Spleen (tissue), 11 donors: ENCODE measurements around the gene PBRM1. TPM values are rescaled to one million over a fixed set of nuclear protein-coding genes. Genes with fewer than 3 reads are reported as not detected.

ENCODE experiments used
- DNase-seq: peaks from one replicate; pipeline ENCODE4 v3.0.0-alpha.2; 2020
- H3K27ac ChIP-seq, 8 donors: fragments of 200-600 bp; sonication (generic) in 7 of 8; 1 replicate in 4 of 8; 2 replicates in 4 of 8; pipeline versions ENCODE4 v1.5.0 to v1.8.0; 2016 to 2021; ENCODE audit warnings: inconsistent platforms in 4 of 8, mild to moderate bottlenecking in 4 of 8, moderate library complexity in 1 of 8
- H3K27me3 ChIP-seq, 7 donors: fragments of 200-600 bp; sonication (generic) in 6 of 7; replicated peaks in 1 of 7; 1 replicate in 4 of 7; 2 replicates in 3 of 7; pipeline versions ENCODE4 v1.5.0 to v1.8.0; 2016 to 2021; ENCODE audit warnings: inconsistent platforms in 3 of 7, mild to moderate bottlenecking in 1 of 7
- H3K36me3 ChIP-seq, 6 donors: fragments of 200-600 bp; sonication (generic) in 5 of 6; 1 replicate in 4 of 6; 2 replicates in 2 of 6; pipeline versions ENCODE4 v1.5.0 to v1.8.0; 2016 to 2021; ENCODE audit warnings: inconsistent platforms in 2 of 6
- H3K4me1 ChIP-seq, 6 donors: fragments of 200-600 bp; sonication (generic) in 5 of 6; 1 replicate in 3 of 6; 2 replicates in 3 of 6; pipeline versions ENCODE4 v1.5.0 to v1.8.0; 2016 to 2021; ENCODE audit warnings: inconsistent platforms in 3 of 6
- H3K4me3 ChIP-seq, 8 donors: fragments of 200-600 bp; sonication (generic) in 7 of 8; 1 replicate in 4 of 8; 2 replicates in 4 of 8; pipeline versions ENCODE4 v1.5.0 to v1.8.0; 2016 to 2021; ENCODE audit warnings: inconsistent platforms in 4 of 8, mild to moderate bottlenecking in 4 of 8, moderate library complexity in 2 of 8
- H3K9me3 ChIP-seq, 8 donors: fragments of 200-600 bp; sonication (generic) in 7 of 8; 1 replicate in 4 of 8; 2 replicates in 4 of 8; pipeline versions ENCODE4 v1.5.0 to v1.8.0; 2016 to 2021; ENCODE audit warnings: inconsistent platforms in 4 of 8
- POLR2A ChIP-seq, 3 donors: fragments of 450-650 bp; IDR thresholded peaks; one replicate each; pipeline ENCODE4 v1.5.1; 2017; ENCODE audit warnings: antibody characterized with exemption in 3 of 3, mild to moderate bottlenecking in 1 of 3
- POLR2AphosphoS5 ChIP-seq, 3 donors: sonication (generic); formaldehyde crosslinking; IDR thresholded peaks; one replicate each; pipeline ENCODE4 v1.5.1; 2017; ENCODE audit warnings: antibody characterized with exemption in 3 of 3
- WGBS, 5 donors: extraction: QIAGEN DNeasy Blood & Tissue Kit in 3 of 5; methylation state at CpG; one replicate each; pipeline versions ENCODE4 v1.1.5 to v1.1.7; 2013 to 2018; 5-methylcytosine and 5-hydroxymethylcytosine counted together
- intact Hi-C: fragments of 100-400 bp; cut with DNase I; formaldehyde crosslinking; loops from one replicate; pipeline ENCODE4 v1.15.0; 2023; ENCODE audit warnings: low total_unique reads
- polyA plus RNA-seq, 3 donors: library from polyadenylated mRNA; stranded (reverse); fragments of 200-250 nt; gene quantifications; one replicate each; pipeline ENCODE4 v1.2.1, GENCODE V29; 2013
- total RNA-seq, 7 donors: library from RNA; depleted of rRNA in 3 of 7; stranded (reverse); fragments of >200 nt in 3 of 7; fragmentation: NEBNext Ultra II Directional in 4 of 7; extraction: Animal tissue kit (Norgen Biotek cat#: 25700) in 4 of 7; gene quantifications; one replicate each; pipeline versions ENCODE4 v1.1.0 to v1.2.1, GENCODE V29; 2016 to 2021
- TF ChIP-seq, protein P1 (sequence below), 11 experiments: fragments of 200-600 bp in 7 of 11; fragments of 450-650 bp in 4 of 11; sonication (generic) in 4 of 11; IDR thresholded peaks in 8 of 11; conservative IDR thresholded peaks in 3 of 11; 1 replicate in 7 of 11; 2 replicates in 4 of 11; pipeline versions ENCODE4 v1.4.0 to v1.8.0; 2016 to 2021; ENCODE audit warnings: antibody characterized with exemption in 11 of 11, inconsistent platforms in 4 of 11, mild to moderate bottlenecking in 1 of 11
- donor health status: healthy with polysubstance abuse.
- donor health status: DM: no; HTN: no; CAD: no; lungs with moderate emphysema.
- donor health status: DM: no; HTN: no; CAD: no.
- donor health status: Bipolar disorder and iron deficiency.
- donor health status: healthy.
- donor health status: DM: no; HTN: no; CAD: no.
- donor health status: DM: yes; HTN: yes; CAD: no.

PBRM1 gene
- total and polyA plus RNA-seq, 10 donors, result 5.7 to 125 (median 69.5) TPM

DNA sequence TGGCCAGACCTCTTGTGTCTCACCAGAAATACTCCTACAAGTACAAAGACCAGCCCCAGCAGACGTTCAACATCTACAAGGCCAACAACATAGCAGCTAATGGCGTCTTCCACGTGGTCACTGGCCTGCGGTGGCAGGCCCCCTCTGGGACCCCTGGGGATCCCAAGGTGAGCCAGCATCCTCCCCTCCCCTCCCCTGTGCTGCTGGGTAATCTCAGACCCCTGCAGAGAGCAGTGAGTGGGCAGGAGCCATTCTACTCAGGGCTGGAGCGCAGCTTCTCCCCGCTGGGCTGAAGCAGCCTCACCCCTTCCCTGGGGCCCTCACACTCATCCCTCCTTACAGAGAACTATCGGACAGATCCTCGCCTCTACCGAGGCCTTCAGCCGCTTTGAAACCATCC lies 180.7 kb downstream of the PBRM1 start:
- peaks cover 0 to 20% (median 6%) of the 10 kb centered on the region in 6 donors for H3K4me1 ChIP-seq
- H3K27ac ChIP-seq, result no peak overlapping the region
- 84 to 95% (median 84%) methylated on average over 10 of the region's 10 CpGs for WGBS, 5 donors
- no peaks in the 10 kb centered on the region for H3K27me3 ChIP-seq
- TF ChIP-seq, protein P1, sequence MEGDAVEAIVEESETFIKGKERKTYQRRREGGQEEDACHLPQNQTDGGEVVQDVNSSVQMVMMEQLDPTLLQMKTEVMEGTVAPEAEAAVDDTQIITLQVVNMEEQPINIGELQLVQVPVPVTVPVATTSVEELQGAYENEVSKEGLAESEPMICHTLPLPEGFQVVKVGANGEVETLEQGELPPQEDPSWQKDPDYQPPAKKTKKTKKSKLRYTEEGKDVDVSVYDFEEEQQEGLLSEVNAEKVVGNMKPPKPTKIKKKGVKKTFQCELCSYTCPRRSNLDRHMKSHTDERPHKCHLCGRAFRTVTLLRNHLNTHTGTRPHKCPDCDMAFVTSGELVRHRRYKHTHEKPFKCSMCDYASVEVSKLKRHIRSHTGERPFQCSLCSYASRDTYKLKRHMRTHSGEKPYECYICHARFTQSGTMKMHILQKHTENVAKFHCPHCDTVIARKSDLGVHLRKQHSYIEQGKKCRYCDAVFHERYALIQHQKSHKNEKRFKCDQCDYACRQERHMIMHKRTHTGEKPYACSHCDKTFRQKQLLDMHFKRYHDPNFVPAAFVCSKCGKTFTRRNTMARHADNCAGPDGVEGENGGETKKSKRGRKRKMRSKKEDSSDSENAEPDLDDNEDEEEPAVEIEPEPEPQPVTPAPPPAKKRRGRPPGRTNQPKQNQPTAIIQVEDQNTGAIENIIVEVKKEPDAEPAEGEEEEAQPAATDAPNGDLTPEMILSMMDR (IDR thresholded peaks at IDR 0.05 in 8 of 11, conservative IDR thresholded peaks at IDR 0.05 in 3 of 11), result no peak
- TF ChIP-seq POLR2AphosphoS5 (IDR thresholded peaks at IDR 0.05), result no peak
- TF ChIP-seq POLR2A (IDR thresholded peaks at IDR 0.05), result no peak
- peaks cover 0 to 91% (median 24%) of the 10 kb centered on the region in 6 donors for H3K36me3 ChIP-seq
- H3K9me3 ChIP-seq, result no peaks in the 10 kb centered on the region
- intact Hi-C loops, result no loop called here
- no peak overlapping the region for H3K4me3 ChIP-seq
- DNase-seq, result no peak

DNA sequence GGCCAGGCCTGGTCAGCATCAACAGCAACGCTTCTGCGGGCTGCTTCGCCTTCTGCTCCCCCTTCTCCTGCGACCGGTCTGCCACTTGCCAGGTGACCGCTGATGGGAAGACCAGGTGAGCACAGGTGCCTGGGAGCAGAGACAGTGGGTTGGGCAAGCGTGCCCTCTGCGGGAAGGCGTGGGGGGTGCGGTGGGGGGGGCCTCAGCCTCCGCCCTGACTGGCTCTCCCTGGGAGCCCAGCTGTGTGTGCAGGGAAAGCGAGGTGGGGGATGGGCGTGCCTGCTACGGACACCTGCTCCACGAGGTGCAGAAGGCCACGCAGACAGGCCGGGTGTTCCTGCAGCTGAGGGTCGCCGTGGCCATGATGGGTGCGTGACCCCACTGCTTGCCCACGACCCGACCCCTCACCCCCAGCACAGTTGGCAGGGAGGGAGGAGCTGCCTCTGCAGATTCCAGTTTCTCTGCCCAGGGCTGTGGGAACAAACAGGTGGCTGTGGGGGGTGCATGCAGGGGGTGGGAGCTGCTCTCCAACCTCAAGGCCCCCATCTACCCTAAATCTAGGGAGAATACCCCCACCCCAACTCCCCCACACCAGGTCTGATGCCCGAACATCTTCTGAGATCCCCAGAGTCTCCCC lies 181.8 kb downstream of the PBRM1 start:
- no peak for DNase-seq
- peaks cover 4 to 28% (median 12%) of the 10 kb centered on the region in 6 donors for H3K4me1 ChIP-seq
- WGBS, 5 donors, result 80 to 88% (median 83%) methylated on average over 3 to 23 of the region's 23 CpGs
- peaks cover 0 to 81% (median 22%) of the 10 kb centered on the region in 6 donors for H3K36me3 ChIP-seq
- intact Hi-C loops, result no loop called here
- TF ChIP-seq POLR2AphosphoS5 (IDR thresholded peaks at IDR 0.05) (peak in 1 of 3 donors; percentile 20), POLR2A (IDR thresholded peaks at IDR 0.05) (no peak)
- TF ChIP-seq, protein P1 (IDR thresholded peaks at IDR 0.05 in 8 of 11, conservative IDR thresholded peaks at IDR 0.05 in 3 of 11), result no peak
- H3K4me3 ChIP-seq, result no peak overlapping the region
- no peaks in the 10 kb centered on the region for H3K9me3 ChIP-seq
- no peak overlapping the region for H3K27ac ChIP-seq
- H3K27me3 ChIP-seq, result no peaks in the 10 kb centered on the region

DNA sequence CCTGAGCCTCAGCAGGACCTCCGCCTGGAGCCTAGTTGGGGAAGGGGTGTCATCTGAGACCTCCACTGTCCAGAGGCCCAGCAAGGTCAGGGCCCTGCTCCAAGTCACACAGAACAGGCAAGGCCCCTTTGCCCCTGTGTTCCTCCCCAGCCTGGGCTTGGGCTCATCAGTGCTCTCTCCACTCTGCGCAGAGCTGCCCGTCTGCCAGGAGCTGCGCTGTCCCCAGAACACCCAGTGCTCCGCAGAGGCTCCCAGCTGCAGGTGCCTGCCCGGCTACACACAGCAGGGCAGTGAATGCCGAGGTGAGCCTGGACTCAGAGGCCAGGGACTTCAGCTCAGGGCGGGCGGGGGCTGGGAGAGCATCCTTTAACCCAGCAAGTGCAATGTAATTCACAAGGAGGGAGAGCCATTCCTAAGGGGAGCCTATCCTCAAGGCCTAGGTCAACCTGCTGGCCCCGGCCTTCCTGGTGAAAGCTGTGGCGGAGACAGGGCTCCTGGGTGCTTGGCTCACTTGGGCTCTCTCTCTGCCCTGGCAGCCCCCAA lies 182.8 kb downstream of the PBRM1 start:
- intact Hi-C loops, result no loop called here
- no peak overlapping the region for H3K27ac ChIP-seq
- peaks cover 9 to 39% (median 22%) of the 10 kb centered on the region in 6 donors for H3K4me1 ChIP-seq
- DNase-seq, result no peak
- WGBS, 5 donors, result 89 to 95% (median 92%) methylated on average over 6 to 11 of the region's 11 CpGs; no CpG with 5 or more reads in 1 of the 5 donors
- no peak for TF ChIP-seq POLR2A (IDR thresholded peaks at IDR 0.05)
- TF ChIP-seq, protein P1 (IDR thresholded peaks at IDR 0.05 in 8 of 11, conservative IDR thresholded peaks at IDR 0.05 in 3 of 11), result no peak
- TF ChIP-seq POLR2AphosphoS5 (IDR thresholded peaks at IDR 0.05), result peak in 1 of 3 donors; percentile 44
- no peaks in the 10 kb centered on the region for H3K27me3 ChIP-seq
- H3K9me3 ChIP-seq, result no peaks in the 10 kb centered on the region
- H3K36me3 ChIP-seq, result peaks cover 0 to 80% (median 17%) of the 10 kb centered on the region in 6 donors
- no peak overlapping the region for H3K4me3 ChIP-seq

DNA sequence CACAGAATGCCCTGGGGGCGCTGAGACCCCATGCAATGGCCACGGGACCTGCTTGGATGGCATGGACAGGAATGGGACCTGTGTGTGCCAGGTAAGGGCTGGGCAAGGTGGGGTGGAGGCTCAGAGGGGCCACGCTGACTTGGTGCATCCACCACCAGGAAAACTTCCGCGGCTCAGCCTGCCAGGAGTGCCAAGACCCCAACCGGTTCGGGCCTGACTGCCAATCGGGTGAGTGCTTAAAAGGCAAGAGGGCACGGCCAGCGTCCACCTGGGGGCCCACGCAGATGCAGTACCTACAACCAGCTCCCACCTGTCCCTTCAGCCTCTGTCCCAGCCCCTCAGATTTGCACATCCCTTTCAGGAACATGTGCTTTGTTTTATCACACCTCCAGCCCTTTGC lies 183.7 kb downstream of the PBRM1 start:
- H3K27me3 ChIP-seq, result no peaks in the 10 kb centered on the region
- intact Hi-C loops, result no loop called here
- no peak for DNase-seq
- no peak overlapping the region for H3K27ac ChIP-seq
- H3K9me3 ChIP-seq, result no peaks in the 10 kb centered on the region
- peaks cover 11 to 48% (median 26%) of the 10 kb centered on the region in 6 donors for H3K4me1 ChIP-seq
- TF ChIP-seq, protein P1 (IDR thresholded peaks at IDR 0.05 in 8 of 11, conservative IDR thresholded peaks at IDR 0.05 in 3 of 11), result no peak
- TF ChIP-seq POLR2A (IDR thresholded peaks at IDR 0.05) (no peak), POLR2AphosphoS5 (IDR thresholded peaks at IDR 0.05) (no peak)
- H3K4me3 ChIP-seq, result no peak overlapping the region
- WGBS, 5 donors, result 85 to 91% (median 89%) methylated on average over 5 to 11 of the region's 11 CpGs
- peaks cover 0 to 71% (median 16%) of the 10 kb centered on the region in 6 donors for H3K36me3 ChIP-seq
